Lower lobe of right lung (tissue), 2 donors: ENCODE measurements around the gene PRKCH. TPM values are rescaled to one million over a fixed set of nuclear protein-coding genes. Genes with fewer than 3 reads are reported as not detected.

ENCODE experiments used
- ATAC-seq, 2 donors: fragments of 200-7000 bp; cut with Tn5 transposase; one replicate each; pipeline ENCODE4 v1.9.1; 2020 to 2022; ENCODE audit warnings: mild to moderate bottlenecking in 2 of 2, moderate library complexity in 2 of 2
- DNase-seq: peaks from one replicate; pipeline ENCODE4 v3.0.0-alpha.2; 2020
- H3K27ac ChIP-seq: fragments of 200-600 bp; one replicate; pipeline ENCODE4 v1.8.0; 2022
- H3K27me3 ChIP-seq: fragments of 200-600 bp; one replicate; pipeline ENCODE4 v1.8.0; 2022; ENCODE audit warnings: low read depth
- H3K36me3 ChIP-seq: fragments of 200-600 bp; one replicate; pipeline ENCODE4 v1.8.0; 2022; ENCODE audit warnings: mild to moderate bottlenecking
- H3K4me1 ChIP-seq: fragments of 200-600 bp; one replicate; pipeline ENCODE4 v1.8.0; 2022
- H3K4me3 ChIP-seq: fragments of 200-600 bp; one replicate; pipeline ENCODE4 v1.8.0; 2022; ENCODE audit warnings: mild to moderate bottlenecking
- H3K9me3 ChIP-seq: fragments of 200-600 bp; one replicate; pipeline ENCODE4 v1.8.0; 2022
- intact Hi-C: fragments of 100-400 bp; cut with DNase I; formaldehyde crosslinking; loops from one replicate; pipeline ENCODE4 v1.11.0; 2022
- total RNA-seq: library from RNA; stranded (reverse); fragmentation: NEBNext Ultra II Directional; extraction: Animal tissue kit (Norgen Biotek cat#: 25700); gene quantifications from one replicate; pipeline ENCODE4 v1.2.1, GENCODE V29; 2021
- TF ChIP-seq, protein P1 (sequence below): fragments of 200-600 bp; IDR thresholded peaks from one replicate; pipeline ENCODE4 v1.8.0; 2022; ENCODE audit warnings: antibody characterized with exemption, mild to moderate bottlenecking
- donor health status: DM: no; HTN: yes; CAD: no; lungs with severe emphysema.

PRKCH gene
- total RNA-seq, 1 donor from 2014 or later = 60.9 TPM

DNA sequence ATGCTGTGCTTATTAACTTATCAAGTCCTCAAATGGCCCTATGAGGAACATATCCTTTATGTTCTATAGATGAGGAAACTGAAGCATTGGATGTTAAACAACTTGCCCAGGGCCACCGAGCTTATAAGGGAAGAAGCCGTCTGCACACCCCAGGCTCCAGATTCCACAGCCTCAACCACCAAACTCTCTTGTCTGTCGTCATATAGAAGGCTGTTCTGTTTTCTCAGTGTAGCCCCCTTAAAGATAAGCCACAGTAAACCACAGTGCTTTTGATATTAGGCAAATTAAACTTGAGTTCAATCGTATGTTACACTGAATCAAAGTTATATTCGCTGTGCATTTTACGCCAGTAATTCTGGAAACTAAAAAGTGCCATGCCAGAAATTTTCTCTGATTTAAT lies 116.7 kb downstream of the PRKCH start:
- Histone ChIP-seq H3K9me3 (no peaks in the 10 kb centered on the region), H3K27me3 (no peaks in the 10 kb centered on the region), H3K4me1 (peaks cover 85% of the 10 kb centered on the region), H3K36me3 (no peaks in the 10 kb centered on the region), H3K4me3 (no peak overlapping the region), H3K27ac (peak overlapping the region; percentile 77)
- DNase-seq = no peak
- ATAC-seq = no peak
- intact Hi-C loops = no loop called here
- TF ChIP-seq, protein P1, sequence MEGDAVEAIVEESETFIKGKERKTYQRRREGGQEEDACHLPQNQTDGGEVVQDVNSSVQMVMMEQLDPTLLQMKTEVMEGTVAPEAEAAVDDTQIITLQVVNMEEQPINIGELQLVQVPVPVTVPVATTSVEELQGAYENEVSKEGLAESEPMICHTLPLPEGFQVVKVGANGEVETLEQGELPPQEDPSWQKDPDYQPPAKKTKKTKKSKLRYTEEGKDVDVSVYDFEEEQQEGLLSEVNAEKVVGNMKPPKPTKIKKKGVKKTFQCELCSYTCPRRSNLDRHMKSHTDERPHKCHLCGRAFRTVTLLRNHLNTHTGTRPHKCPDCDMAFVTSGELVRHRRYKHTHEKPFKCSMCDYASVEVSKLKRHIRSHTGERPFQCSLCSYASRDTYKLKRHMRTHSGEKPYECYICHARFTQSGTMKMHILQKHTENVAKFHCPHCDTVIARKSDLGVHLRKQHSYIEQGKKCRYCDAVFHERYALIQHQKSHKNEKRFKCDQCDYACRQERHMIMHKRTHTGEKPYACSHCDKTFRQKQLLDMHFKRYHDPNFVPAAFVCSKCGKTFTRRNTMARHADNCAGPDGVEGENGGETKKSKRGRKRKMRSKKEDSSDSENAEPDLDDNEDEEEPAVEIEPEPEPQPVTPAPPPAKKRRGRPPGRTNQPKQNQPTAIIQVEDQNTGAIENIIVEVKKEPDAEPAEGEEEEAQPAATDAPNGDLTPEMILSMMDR = no peak

DNA sequence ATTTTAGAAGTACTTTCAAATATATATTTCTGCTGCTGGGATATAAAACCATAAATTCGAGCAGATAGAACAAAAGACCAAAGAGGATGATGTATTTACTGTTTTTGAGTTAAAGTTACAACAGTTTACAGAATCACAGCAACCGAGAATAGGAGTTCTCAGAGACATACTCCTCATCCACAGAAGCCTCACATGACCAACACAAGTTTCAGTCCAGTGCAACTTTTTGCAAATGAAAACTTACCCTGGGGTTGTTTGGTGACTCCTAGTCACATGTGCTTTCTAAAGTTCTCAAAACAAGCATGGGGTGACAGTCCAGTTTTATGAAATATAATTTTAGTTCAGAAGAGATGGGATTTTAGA lies 117.1 kb downstream of the PRKCH start:
- intact Hi-C loops = no loop called here
- ATAC-seq (peak; percentile 39 to 46), DNase-seq (no peak)
- Histone ChIP-seq H3K27ac (peak overlapping the region; percentile 77), H3K36me3 (no peaks in the 10 kb centered on the region), H3K4me1 (peaks cover 81% of the 10 kb centered on the region), H3K4me3 (no peak overlapping the region), H3K9me3 (no peaks in the 10 kb centered on the region), H3K27me3 (no peaks in the 10 kb centered on the region)
- TF ChIP-seq, protein P1 = no peak

DNA sequence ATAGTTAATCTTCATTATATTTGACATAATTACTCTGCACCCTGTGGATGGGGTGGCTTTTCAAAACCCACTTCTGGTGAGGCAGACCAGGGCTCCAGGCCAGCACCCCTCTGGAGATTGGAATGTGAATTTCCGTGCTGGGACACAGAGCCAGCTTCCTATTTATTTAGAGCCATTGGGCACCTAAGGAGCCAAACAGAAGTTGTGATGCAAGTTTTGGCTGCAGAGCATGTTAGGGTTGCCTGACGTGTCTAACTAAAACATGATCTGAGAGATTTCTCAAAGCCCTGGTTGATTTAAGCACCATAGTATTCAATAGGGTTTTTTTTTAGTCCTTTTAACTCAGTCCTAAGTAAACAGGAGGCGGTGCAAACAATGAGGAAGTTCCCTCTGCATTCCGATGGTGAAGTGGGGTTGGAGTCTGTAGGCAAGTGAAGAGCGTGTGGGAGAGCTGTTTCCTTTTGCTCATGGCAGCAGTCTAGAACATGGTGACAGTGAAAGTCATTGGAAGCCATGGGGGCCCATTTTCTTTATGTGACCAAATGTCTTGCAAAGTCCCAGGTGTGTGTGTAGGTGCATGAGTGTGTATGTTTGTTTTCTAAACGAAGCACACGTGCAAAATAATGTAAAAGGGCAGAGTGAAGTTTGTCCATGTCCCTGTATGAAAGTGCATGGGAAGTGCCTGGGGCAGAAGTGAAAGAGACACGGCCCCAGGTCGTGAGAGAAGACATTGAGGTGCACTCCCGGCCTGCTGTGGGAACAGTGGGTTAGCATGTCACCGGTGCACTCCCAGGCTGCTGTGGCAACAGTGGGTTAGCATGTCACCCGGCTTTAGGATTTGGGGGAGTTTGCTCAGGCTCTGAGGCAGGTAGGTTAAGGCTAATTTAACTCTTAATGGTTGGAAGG lies 117.7 kb downstream of the PRKCH start:
- peak; percentile 71 for DNase-seq
- Histone ChIP-seq H3K4me3 (peak overlapping the region; percentile 30), H3K27ac (peak overlapping the region; percentile 77), H3K36me3 (no peaks in the 10 kb centered on the region), H3K9me3 (no peaks in the 10 kb centered on the region), H3K4me1 (peaks cover 81% of the 10 kb centered on the region), H3K27me3 (no peaks in the 10 kb centered on the region)
- intact Hi-C loops = no loop called here
- TF ChIP-seq, protein P1 = no peak
- ATAC-seq = peak; percentile 95

DNA sequence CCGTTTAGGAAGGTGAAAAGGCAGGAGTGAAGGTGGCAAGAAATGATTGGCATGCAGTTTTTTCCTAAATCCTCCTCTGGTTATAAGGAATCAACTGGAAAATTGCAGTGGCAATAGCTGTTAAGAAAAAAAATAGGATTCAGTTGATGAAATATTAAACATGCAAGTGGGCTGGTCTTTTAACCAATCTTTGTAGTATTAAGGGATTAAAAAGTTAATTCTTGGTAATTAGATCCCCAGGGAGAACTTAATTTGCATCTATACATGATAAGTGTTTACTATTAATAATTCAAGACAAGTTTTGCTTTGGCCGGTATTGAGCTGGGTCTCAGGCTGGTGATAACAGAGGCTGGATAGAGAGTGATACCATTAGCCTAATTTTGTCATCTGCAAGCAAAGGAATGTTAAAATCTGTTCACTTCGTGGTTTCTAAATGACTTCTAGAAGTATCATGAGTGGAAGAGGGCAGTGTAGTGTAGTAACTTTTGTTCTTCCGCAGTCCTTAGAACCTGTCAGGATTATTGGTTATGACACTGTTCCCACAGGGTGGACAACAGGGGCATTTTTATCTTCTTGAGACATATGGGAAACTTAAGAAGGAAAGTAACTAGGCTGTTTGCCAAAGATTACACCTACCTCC lies 118.5 kb downstream of the PRKCH start:
- Histone ChIP-seq H3K36me3 (no peaks in the 10 kb centered on the region), H3K9me3 (no peaks in the 10 kb centered on the region), H3K4me1 (peaks cover 81% of the 10 kb centered on the region), H3K4me3 (peak overlapping the region; percentile 30), H3K27me3 (no peaks in the 10 kb centered on the region), H3K27ac (peak overlapping the region; percentile 77)
- TF ChIP-seq, protein P1 = no peak
- intact Hi-C loops = no loop called here
- no peak for ATAC-seq
- no peak for DNase-seq

DNA sequence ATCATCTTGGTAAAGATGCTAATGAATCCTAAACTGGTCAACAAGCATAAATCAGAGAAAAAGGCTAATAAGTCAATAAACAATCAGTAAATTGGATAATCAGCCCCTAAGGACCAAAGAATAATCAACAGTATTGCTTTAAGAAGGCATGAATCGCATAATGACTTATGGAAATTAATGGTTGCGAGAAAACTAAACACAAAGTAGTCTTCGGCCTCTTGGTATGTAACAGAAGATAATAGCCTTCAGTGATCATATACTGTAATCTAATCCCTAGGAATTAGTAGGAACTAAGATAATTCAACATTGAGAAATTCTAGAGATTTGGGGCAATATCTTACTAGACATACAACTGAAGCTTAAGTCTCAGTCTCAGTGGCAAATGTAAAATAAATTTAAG lies 122.1 kb downstream of the PRKCH start:
- intact Hi-C loops = no loop called here
- H3K4me1 ChIP-seq = peaks cover 67% of the 10 kb centered on the region
- H3K4me3 ChIP-seq = no peak overlapping the region
- no peak for DNase-seq
- no peak for ATAC-seq
- no peaks in the 10 kb centered on the region for H3K27me3 ChIP-seq
- H3K9me3 ChIP-seq = no peaks in the 10 kb centered on the region
- TF ChIP-seq, protein P1 = no peak
- H3K36me3 ChIP-seq = no peaks in the 10 kb centered on the region
- H3K27ac ChIP-seq = no peak overlapping the region
